Right lung (tissue), 10 donors: Measurements from ENCODE around the gene GPR157. TPM values are rescaled to one million over a fixed set of nuclear protein-coding genes. Genes with fewer than 3 reads are reported as not detected.
"Not testable (repeated sequence)": the region's sequence is repeated elsewhere in the genome, so short reads cannot be mapped to it uniquely, and the experiment has no call there.

ENCODE experiments used
- DNase-seq, 2 donors: peaks; one replicate each; pipeline ENCODE4 v3.0.0-alpha.2; 2013
- long read RNA-seq, 8 donors: transcript quantifications; one replicate each; lab custom pipeline, GENCODE V29; 2026
- polyA plus RNA-seq, 5 donors: library from polyadenylated mRNA; unstranded; fragments of 120-200 nt; gene quantifications; one replicate each; pipeline versions ENCODE4 v1.2.1 to v1.2.3, GENCODE V29; 2013; ENCODE audit warnings: inconsistent platforms in 1 of 5, low replicate concordance in 1 of 5; ENCODE audit not compliant: insufficient read length in 5 of 5, insufficient read depth in 1 of 5

Gene GPR157
- polyA plus RNA-seq: 10 to 100 TPM; 13.9 to 34.1 (median 20.2) TPM
- long read RNA-seq, donor 1, full-length matches to known transcripts: 4 of 4 reads
- long read RNA-seq, donor 1, partial matches to known transcripts: 0 of 4 reads
- long read RNA-seq, donor 1, other reads (novel, unspliced or antisense): 0 of 4 reads
- long read RNA-seq, donor 2: 0 reads
- long read RNA-seq, donor 3, full-length matches to known transcripts: 3 of 3 reads
- long read RNA-seq, donor 3, partial matches to known transcripts: 0 of 3 reads
- long read RNA-seq, donor 3, other reads (novel, unspliced or antisense): 0 of 3 reads
- long read RNA-seq, donor 4, full-length matches to known transcripts: 1 of 1 reads
- long read RNA-seq, donor 4, partial matches to known transcripts: 0 of 1 reads
- long read RNA-seq, donor 4, other reads (novel, unspliced or antisense): 0 of 1 reads
- long read RNA-seq, donor 5, full-length matches to known transcripts: 5 of 5 reads
- long read RNA-seq, donor 5, partial matches to known transcripts: 0 of 5 reads
- long read RNA-seq, donor 5, other reads (novel, unspliced or antisense): 0 of 5 reads
- long read RNA-seq, donor 6, full-length matches to known transcripts: 8 of 20 reads
- long read RNA-seq, donor 6, partial matches to known transcripts: 12 of 20 reads
- long read RNA-seq, donor 6, other reads (novel, unspliced or antisense): 0 of 20 reads
- long read RNA-seq, donor 7, full-length matches to known transcripts: 7 of 7 reads
- long read RNA-seq, donor 7, partial matches to known transcripts: 0 of 7 reads
- long read RNA-seq, donor 7, other reads (novel, unspliced or antisense): 0 of 7 reads
- long read RNA-seq, donor 8, full-length matches to known transcripts: 1 of 1 reads
- long read RNA-seq, donor 8, partial matches to known transcripts: 0 of 1 reads
- long read RNA-seq, donor 8, other reads (novel, unspliced or antisense): 0 of 1 reads

GRCh38 chr1:9128520-9129265 is at the start of gene GPR157:
GPR157 (minus strand) TSS chr1:9129102; CDS start chr1:9129027, 75 bp downstream.
- DNase-seq: peak; percentile 84 to 87

GRCh38 chr1:9174762-9175161 is 45.9 kb upstream of the GPR157 start:
- no peak for DNase-seq

- DNase-seq: no peak
Measured at GRCh38 chr1:9174243-9174642, 45.3 kb upstream of the GPR157 start.

- no peak for DNase-seq
Measured at GRCh38 chr1:9169601-9170137, 40.8 kb upstream of the GPR157 start.

GRCh38 chr1:9167638-9168037 is 38.7 kb upstream of the GPR157 start:
- DNase-seq: no peak

GRCh38 chr1:9166289-9167235 is 37.7 kb upstream of the GPR157 start:
- no peak for DNase-seq

GRCh38 chr1:9165396-9165795 is 36.5 kb upstream of the GPR157 start:
- DNase-seq: no peak

GRCh38 chr1:9164919-9165318 is 36.0 kb upstream of the GPR157 start:
- DNase-seq: no peak

- DNase-seq: no peak
Measured at GRCh38 chr1:9164532-9164900, 35.6 kb upstream of the GPR157 start.

GRCh38 chr1:9161963-9162362 is 33.1 kb upstream of the GPR157 start:
- no peak for DNase-seq

GRCh38 chr1:9161342-9161741 is 32.4 kb upstream of the GPR157 start:
- no peak for DNase-seq

GRCh38 chr1:9160079-9160717 is 31.3 kb upstream of the GPR157 start:
- DNase-seq: no peak

GRCh38 chr1:9155879-9156278 is 27.0 kb upstream of the GPR157 start:
- DNase-seq: no peak

GRCh38 chr1:9155405-9155804 is 26.5 kb upstream of the GPR157 start:
- DNase-seq: not testable (repeated sequence)

- no peak for DNase-seq
Measured at GRCh38 chr1:9153152-9153551, 24.2 kb upstream of the GPR157 start.

GRCh38 chr1:9152535-9152934 is 23.6 kb upstream of the GPR157 start:
- no peak for DNase-seq

GRCh38 chr1:9151328-9151860 is 22.5 kb upstream of the GPR157 start:
- DNase-seq: peak; percentile 55 to 56

GRCh38 chr1:9150582-9151327 is 21.9 kb upstream of the GPR157 start:
- peak in 1 of 2 donors; percentile 40 for DNase-seq
